ENCODE data around the gene TPI1.
"Not testable (repeated sequence)": the region's sequence is repeated elsewhere in the genome, so short reads cannot be mapped to it uniquely, and the experiment has no call there.

TPI1 gene

DNA sequence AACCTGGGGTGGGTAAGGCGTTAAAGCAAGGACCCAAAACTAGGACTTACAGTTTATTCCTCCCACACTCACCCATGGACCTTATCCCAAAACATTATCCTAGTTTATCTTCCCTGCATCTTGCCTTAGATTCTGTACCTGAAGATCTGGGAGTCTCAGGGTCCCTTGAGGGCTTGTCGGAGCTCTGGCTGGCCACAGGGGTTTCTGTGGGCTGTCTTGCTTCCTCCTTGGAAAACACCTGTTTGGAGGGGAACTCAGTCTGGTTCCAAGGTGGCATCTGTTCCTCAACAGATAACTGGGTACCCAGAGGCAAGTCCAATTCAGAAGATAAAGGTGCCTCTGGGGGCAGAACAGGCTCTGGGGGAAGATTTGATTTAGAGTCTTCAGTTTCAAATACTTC lies 17.9 kb upstream of the TPI1 start:
- DNase-seq = no peak

DNA sequence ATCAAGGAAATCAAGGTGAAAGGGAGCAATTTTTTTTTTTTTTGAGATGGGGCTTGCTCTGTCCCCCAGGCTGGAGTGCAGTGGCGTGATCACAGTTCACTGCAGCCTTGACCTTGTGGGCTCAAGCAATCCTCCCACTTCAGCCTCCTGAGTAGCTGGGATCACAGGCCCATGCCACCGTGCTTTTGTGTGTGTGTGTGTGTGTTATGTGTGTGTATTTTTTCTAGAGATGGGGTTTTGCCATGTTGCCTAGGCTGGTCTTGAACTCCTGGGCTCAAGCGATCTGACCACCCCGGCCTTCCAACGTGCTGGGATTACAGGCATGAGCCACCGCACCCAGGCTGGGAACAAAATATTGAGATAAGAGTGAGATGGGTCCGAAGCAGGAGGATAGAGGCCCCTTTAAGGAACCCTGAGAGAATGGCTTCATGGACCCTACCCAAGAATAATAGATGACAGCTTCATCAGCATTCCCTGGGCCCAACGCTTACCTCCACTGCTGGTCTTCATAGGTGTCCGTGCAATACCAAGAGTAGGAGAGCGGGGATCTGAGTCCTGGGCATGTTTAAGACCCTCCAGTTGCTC lies 17.3 kb upstream of the TPI1 start:
- DNase-seq = no peak

DNA sequence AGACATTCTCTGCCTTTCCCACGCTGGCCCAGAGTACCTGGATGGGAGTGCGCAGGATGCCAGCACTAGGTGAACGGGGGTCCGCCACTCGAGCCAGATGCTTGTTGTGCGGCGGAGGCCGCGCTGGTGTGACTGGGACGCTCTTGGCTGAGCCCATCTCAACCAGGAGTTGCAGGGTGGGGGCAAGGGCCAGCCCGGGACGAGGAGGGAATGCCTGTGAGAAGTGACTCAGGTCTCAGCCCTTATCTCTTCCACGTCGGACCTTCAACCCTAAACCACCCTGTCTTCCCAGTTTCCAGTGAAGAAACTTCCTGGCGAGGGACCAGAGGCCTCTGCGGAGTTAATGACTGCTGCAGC lies 16.6 kb upstream of the TPI1 start:
- DNase-seq = no peak

- peak; percentile 80 to 92 (median 89) for DNase-seq
Observed at GRCh38 chr12:6851153-6851920, 16.0 kb upstream of the TPI1 start, which contains the start of gene CDCA3. TSS of gene CDCA3 (minus strand) at chr12:6851286. CDS start at chr12:6850952, 334 bp downstream.

DNA sequence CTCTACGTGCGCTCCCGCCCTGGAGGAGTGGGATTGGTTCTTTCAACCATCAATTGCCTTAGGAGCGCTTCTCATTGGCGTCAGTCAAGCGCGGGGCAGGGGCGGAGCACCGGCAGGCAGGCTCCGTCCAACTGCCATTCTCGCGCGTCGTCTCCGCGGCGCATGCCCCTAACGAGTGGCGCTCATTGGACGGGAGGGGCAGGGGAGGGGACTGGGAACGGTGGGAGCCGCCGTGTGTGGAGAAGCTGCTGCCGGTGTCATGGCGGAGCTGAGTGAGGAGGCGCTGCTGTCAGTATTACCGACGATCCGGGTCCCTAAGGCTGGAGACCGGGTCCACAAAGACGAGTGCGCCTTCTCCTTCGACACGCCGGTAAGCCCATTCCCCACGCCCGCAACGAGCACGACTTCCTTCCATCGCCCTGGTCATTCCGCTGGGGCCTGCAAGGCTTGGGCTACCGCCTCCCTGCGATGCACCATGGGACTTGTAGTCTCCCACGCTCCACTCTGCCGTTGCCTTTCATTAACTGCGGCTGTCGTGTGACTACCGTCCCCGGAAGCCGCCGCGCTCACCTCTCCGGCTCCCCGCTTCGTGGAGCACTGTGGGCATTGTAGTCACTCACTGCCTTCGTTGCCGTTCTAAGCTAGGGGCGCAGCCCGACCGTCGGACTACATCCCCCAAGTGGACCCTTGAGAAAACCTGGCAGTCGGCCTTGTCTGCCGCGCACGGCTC lies 15.2 kb upstream of the TPI1 start, which contains the start of gene USP5:
USP5 (plus strand) TSS at position 230 of the 730 bp plus-strand sequence; CDS start at position 260, 30 bp downstream.
- peak; percentile 96 to 100 (median 99) for DNase-seq

DNA sequence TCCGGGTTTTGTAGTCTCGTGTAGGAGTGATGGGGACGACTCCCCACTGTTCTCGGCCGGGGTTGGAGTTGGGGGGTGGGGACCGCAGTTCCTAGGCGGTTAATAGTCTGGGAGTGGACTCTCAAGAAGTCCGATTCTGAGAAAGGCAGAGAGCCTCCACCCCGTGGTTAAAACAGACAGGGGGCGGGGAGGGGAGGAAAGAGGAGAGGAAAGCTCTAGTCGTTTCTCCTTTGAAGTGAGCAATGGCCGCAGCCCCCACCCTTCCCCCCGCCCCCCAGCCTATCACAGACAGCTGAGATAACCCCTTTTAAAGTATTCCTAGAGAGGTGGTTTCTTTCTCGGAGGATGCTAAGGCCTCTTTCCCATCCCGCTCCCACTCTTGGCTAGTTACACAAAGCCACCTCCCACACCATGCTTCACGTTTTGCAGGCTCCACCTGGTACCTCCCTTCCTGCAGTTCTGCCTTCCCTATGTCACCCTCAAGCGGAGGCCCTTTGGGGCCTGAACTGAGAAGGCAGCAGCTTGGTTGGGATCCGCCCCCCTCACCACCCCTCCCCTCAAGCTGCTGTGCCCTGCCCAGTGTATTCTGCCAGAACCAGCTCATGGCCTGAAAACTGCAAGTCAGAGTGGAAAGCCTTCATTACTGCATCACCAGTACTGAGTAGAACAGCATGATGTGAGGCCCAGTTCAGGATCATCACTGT lies 14.5 kb upstream of the TPI1 start:
- DNase-seq = peak in 4 of 6 experiments; percentile 58 to 78 (median 72)

DNA sequence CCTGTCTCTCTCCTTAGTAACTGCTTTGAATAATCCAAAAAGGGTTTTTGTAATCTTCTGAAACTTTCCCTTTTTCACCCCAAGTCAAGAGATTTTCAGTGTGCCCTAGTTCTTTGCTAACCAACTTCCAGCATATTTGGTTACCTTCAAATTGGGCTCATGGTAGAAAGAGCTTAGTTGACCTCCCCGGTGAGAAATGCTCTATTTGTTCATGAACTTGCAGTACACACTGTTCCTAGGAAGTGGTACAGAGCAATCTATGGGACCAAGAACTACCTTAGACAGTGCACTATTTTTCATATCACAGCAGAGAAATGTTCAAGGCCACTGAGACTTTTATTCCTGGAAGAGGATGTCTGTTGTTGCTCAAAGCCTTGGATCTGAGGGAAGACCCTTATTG lies 13.7 kb upstream of the TPI1 start:
- DNase-seq = no peak

DNA sequence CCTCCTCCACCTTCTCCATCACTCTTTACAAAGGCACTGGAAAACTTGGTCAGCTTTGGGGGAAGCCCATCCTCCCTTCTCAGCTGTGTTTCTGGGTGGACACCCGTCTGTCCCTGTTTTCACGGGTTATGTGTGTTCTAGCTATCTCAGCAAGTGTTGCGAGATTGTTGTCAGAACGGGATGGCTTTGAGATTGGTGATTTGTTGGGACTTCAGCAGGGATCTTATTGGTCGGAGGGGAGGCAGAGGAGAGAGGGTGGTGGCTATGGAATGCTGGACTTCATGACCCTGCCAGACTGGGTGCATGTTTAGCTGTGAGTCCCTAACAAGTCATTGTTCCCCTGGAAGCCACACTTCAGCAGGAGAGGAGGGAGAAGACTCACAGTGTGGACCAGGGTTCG lies 13.3 kb upstream of the TPI1 start:
- no peak for DNase-seq

DNA sequence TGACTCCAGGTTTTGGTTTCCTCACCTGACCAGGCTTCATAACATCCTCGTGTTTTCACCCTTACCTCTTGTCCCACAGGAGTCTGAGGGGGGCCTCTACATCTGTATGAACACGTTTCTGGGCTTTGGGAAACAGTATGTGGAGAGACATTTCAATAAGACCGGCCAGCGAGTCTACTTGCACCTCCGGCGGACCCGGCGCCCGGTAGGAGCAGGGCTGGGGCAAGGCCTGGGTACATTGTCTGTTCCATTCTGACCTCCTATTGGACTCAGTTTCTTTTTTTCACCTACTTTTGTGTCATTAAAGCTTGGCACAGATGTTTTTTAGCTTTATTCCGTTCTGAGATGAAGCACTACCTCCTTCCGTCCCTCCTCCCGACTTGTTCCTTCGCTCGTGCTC lies 12.0 kb upstream of the TPI1 start:
- no peak for DNase-seq

GRCh38 chr12:6858799-6859198 lies 8.5 kb upstream of the TPI1 start:
- DNase-seq = no peak

DNA sequence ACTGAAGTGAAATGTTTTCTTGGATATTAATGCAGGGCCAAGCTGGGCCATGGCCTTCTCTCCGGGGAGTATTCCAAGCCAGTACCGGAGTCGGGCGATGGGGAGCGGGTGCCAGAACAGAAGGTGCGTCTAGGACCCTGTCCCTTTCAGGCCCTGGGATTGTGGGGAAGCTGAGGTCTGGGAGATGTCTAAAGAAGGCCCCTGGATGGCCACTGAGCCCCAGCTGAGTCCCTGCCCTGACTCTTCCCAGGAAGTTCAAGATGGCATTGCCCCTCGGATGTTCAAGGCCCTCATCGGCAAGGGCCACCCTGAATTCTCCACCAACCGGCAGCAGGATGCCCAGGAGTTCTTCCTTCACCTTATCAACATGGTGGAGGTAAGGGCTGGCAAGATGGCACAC lies 7.2 kb upstream of the TPI1 start:
- DNase-seq = no peak

DNA sequence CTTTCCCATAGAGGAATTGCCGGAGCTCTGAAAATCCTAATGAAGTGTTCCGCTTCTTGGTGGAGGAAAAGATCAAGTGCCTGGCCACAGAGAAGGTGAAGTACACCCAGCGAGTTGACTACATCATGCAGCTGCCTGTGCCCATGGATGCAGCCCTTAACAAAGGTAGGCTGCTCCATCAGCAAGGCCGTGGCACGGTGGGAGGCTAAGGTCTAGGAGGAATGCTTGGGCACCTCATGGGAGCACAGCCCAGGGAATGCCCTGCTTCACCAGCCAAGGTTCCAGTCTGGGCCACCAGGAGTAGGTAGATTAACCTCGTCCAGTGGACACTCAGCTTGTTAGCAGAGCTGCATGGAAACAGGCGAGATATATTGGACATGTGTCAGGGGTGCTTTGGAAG lies 6.4 kb upstream of the TPI1 start:
- DNase-seq = no peak

DNA sequence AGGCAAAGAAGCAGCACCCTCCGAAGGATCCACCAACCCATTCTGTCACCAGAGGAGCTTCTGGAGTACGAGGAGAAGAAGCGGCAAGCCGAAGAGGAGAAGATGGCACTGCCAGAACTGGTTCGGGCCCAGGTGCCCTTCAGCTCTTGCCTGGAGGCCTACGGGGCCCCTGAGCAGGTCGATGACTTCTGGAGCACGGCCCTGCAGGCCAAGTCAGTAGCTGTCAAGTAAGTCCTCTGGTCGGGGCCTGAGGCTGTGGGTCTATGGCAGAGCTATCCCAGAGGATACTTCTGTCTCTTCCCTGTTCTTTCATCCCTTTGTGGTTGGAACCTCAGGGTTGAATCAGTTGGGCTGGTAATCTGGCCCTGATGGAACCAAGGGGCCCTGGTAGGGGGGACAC lies 5.9 kb upstream of the TPI1 start:
- DNase-seq = no peak

DNA sequence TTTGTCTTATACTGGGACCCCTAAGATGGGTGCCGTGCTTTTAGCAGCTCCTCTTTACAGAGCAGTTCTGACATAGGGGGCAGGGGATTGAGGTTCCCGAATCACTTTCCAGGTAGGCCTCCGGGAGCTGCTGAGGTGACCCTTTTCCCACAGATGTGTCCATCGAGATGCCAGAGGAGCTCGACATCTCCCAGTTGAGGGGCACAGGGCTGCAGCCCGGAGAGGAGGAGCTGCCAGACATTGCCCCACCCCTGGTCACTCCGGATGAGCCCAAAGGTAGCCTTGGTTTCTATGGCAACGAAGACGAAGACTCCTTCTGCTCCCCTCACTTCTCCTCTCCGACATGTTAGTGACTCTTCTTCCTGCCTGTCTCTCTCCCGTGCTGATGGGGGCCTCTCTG lies 4.3 kb upstream of the TPI1 start:
- DNase-seq = no peak

- no peak for DNase-seq
Observed at GRCh38 chr12:6863586-6864321, 3.6 kb upstream of the TPI1 start.

- not testable (repeated sequence) for DNase-seq
Observed at GRCh38 chr12:6865307-6865706, 2.0 kb upstream of the TPI1 start.

- DNase-seq = no peak
Observed at GRCh38 chr12:6866163-6866919, 990 bp upstream of the TPI1 start.

DNA sequence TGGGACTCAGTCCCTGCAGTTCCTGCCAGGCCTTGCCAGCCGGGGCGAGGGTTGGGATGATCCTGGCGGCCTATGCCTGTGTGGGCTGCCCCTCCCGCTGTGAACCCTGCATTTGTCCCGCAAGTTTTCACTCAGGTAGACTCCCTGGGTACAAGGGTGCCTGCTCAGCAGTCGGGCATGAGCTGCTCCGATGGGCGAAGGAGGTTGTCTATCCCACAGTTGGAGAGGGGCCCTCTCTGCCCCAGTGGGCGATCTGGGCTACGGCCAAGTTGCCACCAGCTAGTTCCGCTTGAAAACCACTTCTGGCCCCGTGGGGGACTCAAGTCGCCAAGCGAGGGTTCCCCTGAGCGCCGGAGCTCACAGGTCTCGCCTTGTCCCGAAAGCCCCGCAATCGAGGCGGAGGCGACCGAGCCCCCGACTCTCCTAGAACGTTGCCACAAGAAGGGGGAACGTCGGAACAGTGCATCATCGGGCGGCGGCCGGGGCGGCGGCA lies 365 bp upstream of the TPI1 start:
- peak in 1 of 6 experiments; percentile 63 for DNase-seq

- DNase-seq = peak in 1 of 6 experiments; percentile 71
Observed at GRCh38 chr12:6868211-6869048, 1.1 kb downstream of the TPI1 start.
